ENCODE data around the gene FTCD.

Gene FTCD

DNA sequence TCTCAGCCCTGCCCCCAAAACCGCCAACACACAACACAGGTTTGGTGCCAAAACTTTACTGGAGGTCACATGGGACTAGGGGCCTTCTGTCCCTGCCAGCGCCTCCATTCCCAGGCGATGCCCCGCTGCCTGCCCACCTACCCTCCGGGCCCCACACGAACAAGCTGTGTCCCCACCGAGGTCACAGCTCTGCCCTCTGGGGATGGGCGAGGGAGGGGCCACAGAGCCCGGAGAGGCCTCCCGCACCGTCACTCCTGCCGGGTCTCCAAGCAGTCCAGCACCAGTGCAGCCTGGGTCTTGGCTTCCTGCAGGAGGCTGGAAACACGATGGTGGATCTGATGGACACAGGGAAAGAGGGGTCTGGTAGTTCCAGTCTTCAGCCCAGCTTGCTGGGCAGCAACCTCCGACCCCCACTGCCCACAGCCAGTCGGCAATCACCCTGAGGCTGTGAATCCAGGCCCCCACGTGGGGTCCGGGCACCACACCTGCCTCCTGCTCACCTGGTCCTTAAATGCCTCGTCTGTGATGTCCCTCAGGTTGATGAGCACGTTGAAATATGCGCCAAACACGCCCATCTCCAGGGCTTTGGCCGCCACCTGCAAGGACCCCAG lies 18.5 kb downstream of the FTCD start:
- DNase-seq (ENCODE audit: low spot score) = no peak

DNA sequence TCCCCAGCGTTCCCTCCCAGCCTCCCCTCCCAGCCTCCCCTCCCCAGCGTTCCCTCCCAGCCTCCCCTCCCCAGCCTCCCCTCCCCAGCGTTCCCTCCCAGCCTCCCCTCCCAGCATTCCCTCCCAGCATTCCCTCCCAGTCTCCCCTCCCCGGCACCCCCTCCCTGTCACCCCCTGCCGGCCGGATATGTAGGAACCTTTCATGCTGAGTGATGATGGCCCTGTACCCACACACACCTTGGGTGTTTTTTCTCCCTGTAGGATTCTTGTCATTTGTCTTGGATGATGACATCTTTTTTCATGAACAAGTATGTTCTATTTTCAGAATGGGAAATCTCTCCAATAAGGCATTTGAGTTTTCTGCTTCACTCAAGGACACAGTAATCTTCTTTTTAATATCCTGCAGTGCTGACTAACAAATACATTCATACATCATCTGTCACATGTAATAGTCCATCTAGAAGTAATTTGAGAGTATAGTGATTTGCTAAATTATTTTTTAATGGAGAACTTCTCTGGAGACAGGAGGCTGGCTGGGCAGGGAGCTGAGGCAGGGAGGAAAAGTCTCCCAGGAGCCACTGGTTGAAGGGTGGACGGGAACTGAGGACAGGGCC lies 19.5 kb downstream of the FTCD start:
- DNase-seq (ENCODE audit: low spot score) = no peak

DNA sequence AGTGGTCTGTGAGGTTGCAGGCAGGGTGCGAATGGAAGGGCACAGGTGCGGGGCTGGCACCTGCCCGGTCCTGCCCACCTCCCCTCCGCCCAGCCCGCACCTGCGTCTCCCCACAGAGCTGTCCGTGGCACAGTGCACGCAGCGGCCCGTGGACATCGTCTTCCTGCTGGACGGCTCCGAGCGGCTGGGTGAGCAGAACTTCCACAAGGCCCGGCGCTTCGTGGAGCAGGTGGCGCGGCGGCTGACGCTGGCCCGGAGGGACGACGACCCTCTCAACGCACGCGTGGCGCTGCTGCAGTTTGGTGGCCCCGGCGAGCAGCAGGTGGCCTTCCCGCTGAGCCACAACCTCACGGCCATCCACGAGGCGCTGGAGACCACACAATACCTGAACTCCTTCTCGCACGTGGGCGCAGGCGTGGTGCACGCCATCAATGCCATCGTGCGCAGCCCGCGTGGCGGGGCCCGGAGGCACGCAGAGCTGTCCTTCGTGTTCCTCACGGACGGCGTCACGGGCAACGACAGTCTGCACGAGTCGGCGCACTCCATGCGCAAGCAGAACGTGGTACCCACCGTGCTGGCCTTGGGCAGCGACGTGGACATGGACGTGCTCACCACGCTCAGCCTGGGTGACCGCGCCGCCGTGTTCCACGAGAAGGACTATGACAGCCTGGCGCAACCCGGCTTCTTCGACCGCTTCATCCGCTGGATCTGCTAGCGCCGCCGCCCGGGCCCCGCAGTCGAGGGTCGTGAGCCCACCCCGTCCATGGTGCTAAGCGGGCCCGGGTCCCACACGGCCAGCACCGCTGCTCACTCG lies 23.3 kb downstream of the FTCD start:
- DNase-seq (ENCODE audit: low spot score) = no peak

DNA sequence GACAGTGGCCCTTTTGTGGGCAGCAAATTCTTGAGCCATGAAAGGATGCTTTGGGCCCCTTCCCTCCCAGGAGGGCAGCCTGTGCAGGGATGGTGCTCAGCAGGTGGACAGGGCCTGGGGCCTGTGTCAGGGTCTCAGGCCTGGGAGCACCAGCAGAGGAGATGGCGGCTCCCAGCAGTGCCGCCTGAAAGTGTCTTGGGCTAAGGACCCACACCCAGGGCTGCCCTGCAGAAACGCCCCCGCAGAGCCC lies 23.9 kb downstream of the FTCD start:
- DNase-seq (ENCODE audit: low spot score) = no peak

DNA sequence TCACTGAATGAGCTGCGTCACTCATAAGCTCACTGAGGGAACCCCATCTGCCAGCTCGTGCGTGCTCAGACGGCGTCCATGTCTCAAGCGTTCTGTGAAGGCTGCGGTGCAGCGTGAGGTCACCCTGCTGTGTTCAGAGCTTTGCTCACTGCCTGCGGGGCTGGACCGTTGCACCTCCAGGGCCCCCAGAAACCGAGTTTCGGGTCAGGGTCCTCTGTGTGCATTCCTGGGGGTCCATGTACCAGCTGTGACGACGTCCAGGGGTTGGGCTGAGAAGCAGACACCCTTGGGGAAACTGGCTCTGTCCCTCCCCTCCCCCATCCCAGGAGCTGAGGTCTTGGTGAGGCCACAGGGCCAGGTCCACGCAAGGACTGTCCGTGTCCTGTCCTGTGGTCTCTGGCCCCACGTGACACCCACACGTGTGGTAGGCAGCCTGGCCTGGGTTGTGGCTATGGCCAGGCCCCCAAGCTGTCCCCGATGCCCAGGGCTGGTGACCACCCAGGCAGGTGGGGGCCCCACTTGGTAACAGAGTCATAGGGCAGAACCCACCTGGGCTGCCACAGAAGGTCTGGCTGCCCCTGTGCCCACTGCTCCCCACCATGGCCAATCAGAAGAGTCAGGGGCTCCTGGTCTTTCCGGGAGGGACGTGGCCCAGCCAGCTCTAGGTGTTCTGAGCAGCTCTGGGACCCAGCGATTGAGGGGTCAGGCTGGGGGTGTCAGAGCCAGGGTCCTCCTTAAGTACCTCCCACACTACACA lies 24.4 kb downstream of the FTCD start:
- DNase-seq (ENCODE audit: low spot score) = no peak

DNA sequence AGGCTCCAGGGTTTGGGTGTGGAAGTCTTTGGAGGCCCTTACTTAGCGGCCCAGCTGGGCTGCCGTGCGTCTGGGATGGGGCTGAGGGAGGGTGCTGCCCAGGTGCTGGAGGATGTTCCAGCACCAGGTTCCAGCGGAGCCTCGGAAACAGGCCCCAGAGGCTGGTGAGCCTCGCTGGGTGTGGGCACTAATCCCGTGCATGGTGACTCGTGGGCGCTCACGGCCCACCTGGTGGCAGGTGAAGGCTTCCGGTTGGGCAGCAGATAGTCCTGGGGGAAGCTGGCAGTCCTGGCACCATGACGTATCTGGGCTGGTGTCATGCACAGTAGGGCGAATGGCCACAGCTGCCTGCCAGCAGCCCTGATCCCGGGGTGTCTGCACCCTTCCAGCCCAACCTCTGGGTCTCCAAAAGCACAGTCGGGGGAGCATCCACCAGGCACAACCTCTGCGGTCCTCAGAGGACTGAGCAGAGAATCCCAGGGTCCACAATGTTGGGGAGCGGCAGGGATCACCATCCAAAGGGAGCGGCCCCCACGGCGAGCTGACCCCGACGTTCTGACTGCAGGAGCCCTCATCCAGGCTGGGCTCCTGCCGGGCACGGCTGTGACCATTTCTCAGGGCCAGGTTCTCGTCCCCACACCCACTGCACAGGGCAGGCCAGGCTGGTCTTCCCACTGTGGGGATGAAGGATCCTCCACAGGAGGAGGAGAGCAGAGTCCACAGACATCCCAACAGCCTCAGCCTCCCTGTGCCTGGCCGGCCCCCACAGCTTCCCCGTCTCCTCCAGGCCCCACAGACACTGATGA lies 25.3 kb downstream of the FTCD start:
- no peak for DNase-seq (ENCODE audit: low spot score)

DNA sequence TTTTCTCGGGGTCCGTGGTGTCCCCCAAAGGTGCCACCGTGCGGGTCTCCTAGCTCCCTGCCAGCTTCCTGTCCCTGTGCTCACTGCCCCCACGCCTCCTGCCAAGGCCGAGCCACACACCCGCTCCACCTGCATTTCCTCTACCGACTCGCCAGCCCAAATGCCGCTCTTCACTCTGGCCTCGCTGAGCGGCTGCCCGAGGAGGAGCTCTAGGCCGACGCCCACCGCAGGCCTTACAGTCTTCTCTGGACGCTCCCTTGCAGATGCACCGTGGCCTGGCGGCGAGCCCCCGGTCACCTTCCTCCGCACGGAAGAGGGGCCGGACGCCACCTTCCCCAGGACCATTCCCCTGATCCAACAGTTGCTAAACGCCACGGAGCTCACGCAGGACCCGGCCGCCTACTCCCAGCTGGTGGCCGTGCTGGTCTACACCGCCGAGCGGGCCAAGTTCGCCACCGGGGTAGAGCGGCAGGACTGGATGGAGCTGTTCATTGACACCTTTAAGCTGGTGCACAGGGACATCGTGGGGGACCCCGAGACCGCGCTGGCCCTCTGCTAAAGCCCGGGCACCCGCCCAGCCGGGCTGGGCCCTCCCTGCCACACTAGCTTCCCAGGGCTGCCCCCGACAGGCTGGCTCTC lies 26.3 kb downstream of the FTCD start:
- DNase-seq (ENCODE audit: low spot score) = no peak

DNA sequence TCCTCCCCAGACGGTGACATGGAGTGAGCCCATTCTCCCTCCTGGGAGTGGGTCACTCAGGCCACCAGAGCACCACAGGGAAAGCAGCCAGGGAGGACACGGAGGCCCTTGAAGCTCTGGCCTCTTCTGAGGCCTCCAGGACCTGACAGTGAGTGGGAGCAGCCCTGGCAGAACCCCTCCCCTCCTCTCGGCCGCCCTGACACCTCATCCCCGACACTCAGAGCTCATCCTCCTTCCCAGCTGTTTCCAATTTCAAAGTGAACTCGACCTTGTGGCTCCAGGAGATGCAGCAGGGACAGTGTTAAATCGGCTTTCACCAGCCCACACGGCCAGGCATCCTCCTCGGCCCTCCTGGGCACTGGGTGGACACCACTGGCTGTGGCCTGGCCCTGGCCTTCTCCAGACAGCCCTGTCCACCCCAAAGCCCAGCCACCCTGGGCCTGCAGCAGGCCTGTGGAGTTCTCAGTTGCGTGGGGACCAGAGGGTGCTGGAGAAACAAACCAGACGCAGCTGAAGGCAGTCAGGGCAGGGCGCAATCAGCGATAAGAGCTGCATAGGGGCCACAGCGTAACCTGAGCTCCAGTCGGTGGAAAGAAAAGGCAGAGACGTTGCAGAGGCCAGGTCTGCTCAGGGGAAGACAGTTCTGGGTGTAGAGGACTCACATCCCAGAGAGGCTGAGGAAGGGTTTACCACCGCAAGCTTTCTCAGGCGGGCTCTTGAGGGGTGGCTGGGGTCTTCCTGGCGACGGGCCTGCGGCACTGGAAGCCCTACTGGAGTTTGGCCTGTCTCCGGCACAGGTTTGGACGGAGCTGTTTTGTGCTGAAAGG lies 27.1 kb downstream of the FTCD start:
- no peak for DNase-seq (ENCODE audit: low spot score)

DNA sequence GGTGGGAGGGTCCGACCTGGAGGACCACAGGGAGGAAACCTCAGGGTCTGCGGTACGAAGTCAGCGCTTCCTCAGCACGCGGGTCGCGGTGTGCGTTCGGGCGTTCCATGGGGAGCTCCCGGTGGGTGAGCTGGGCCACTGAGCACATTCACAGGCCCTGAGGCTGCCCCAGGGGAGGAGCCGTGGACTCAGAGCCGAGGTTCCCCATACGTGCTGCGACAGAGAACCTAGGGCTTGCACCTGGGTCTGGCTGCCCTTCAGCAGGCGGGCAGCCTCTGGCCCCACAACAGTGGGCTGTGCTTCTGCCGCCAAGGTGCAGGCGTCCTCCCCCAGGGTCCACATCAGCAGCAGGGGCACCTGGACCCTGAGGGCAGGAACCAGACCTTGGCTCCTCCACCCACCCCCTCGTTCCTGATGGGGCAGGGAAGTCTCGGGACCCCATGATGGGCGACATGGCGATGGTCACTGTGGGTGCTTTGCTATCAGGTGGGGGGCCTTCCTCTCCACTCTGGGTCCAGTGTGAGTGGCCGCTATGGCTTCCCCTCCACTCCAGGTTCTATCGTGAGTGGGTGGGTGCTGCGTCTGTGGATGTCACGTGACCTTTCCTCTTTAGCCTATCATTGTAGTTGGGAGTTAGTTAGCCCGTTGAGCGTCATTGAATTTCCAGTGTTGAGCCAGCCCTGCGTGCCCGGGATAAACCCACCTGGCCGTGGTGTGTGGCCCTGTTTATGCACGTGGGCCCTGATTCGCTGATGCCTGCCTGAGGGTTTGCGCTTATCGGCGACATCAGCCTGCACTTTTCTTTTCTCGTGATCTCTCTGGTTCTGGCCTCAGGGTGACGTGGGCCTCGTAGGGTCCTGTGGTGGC lies 27.9 kb downstream of the FTCD start:
- no peak for DNase-seq (ENCODE audit: low spot score)

DNA sequence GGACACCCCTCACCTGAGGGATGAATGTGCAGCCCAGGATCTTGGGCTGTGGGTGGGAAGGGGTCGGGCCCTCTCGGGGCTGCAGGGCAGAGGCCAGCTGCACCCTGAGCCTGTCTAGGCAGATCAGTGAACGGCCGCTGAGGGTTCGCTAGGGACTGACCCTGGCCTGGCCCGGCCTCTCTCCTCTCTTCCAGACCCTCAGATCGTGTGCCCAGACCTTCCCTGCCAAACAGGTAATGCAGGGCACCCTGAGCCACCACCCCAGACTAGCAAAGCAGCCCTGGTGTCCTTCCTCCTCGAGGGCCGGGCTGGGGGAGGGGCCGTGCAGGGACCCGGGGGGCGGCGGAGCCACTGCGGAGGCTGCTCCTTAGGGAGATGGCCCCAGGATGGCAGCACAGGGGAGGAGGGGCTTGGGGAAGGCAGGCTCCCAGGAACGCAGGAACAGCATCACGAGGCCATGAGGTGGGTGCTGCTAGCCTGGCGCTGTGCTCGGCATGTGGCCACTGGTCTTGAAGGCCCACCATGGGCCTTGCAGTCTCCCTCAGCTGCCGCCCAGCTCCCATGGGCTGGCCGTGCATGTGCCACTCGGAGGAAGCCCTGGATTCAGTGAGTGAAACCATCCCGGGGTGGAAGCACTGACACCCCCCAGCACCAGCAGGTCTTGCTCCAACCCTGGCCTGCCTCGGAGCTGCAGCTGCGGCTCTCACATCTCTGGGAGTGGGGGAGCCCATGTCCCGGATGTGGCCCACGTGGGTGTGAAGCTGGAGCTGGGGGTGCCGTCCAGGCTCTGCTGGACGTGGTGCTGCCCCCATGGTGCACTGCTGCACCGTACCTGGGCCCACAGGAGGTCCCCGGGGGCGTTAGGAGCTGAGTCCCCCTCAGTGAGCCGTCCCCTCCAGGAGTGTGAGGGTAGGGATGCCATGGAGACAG lies 28.8 kb downstream of the FTCD start:
- DNase-seq (ENCODE audit: low spot score) = no peak

DNA sequence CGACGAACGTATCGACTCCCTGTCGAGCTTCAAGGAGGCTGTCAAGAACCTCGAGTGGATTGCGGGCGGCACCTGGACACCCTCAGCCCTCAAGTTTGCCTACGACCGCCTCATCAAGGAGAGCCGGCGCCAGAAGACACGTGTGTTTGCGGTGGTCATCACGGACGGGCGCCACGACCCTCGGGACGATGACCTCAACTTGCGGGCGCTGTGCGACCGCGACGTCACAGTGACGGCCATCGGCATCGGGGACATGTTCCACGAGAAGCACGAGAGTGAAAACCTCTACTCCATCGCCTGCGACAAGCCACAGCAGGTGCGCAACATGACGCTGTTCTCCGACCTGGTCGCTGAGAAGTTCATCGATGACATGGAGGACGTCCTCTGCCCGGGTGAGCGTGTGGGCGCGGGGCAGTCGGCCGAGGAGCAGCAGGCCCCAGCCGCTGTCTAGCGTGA lies 29.5 kb downstream of the FTCD start:
- DNase-seq (ENCODE audit: low spot score) = no peak

DNA sequence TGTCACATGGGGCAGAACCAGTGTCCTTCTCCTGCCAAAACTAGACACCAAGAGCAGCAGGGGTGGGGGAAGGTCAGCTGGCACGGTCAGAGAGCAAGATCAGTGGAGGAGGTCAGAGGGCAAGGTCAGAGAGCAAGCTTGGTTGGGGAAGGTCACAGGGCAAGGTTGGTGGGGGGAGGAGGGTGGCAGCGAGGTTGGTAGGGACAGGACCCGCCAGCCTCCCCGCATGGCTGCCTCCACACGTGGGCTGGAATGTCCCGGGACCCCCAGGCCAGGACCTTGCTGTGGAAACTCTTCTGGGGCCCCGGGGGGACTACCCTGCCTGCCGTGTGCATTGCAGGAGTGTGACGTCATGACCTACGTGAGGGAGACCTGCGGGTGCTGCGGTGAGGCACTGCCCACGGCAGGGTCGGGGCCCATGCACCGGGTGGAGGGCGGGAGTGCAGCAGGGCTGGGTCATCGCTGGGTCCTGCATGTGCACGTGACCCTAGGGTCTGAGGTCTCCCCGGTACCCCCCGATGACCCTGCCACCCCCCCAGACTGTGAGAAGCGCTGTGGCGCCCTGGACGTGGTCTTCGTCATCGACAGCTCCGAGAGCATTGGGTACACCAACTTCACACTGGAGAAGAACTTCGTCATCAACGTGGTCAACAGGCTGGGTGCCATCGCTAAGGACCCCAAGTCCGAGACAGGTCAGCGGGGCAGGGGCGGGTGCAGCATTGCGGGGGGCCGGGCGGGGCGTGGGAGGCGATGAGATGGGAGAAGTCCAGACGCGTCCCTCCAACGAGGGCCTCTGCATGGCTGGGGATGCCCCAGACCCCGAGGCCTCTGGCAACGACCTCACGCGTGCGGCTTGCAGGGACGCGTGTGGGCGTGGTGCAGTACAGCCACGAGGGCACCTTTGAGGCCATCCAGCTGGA lies 30.2 kb downstream of the FTCD start:
- no peak for DNase-seq (ENCODE audit: low spot score)

DNA sequence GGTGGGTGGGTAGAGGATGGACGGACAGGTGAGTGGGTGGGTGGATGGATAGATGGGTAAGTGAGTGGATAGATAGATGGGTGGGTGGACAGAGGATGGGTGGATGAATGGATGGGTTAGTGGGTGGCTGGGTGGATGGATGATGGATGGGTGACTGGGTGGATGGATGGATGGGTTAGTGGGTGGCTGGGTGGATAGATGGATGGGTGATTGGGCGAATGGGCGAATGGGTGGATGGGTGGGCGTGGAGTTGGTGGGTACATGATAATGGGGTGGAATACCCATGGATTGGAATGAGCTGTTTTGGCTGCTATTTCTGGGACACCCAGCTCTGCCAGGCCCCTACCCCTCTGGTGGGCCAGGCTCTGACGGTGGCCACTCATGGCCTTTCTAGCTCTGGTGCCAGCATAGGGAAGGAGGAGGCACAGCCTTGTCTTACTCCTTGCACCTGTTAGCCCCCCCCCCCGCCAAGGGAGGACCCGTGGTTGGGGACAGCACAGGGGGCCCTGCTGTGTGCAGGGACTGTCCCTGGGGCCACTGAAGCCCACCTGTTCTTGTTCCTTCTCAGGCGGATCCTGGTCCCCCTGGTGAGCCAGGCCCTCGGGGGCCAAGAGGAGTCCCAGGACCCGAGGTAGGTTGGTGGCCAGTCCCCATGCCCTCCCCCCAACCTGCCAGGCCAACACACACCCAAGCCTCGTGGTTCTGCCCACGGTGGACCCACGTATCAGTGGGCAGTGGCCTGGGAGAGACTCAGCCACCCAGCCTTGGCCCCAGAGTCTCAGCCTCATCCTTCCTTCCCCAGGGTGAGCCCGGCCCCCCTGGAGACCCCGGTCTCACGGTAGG lies 31.1 kb downstream of the FTCD start:
- no peak for DNase-seq (ENCODE audit: low spot score)

DNA sequence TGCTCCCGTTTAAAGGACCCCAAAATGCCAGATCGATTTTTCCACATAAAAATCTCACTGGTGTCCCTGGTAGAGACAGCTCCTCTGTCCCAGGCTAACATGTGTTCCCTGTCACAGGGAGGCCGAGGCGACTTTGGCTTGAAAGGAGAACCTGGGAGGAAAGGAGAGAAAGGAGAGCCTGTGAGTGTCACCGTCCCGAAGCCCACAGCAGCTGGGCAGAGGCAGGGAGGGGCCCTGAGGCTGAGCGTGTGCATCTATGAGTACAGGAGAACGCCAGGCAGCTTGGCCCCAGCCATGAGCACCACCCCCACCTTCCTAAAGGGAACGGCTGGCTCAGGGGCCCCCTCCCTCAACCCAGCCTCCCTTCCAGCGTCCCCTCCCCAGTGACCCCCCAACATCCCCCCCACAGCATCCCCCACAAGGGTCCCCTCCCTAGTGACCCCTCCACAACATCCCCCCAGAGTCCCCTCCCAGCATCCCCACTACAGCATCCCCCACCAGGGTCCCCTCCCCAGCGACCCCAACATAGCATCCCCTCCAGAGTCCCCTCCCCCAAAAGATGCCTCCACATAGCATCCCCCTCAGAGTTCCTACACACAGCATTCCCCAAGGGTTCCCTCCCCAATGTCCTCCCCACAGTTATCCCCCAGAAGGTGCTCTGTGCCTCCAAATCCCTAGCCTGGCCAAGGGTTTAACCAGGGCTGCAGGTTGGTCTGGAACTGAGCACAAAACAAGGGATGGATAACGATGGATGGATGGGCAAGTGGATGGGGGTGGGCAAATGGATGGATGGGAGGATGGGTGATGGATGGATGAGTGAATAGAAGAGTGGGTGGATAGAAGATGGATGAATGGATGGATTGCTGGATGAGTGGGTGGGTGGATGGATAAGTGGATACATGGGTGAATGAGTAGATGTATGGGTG lies 32.4 kb downstream of the FTCD start:
- DNase-seq (ENCODE audit: low spot score) = no peak

DNA sequence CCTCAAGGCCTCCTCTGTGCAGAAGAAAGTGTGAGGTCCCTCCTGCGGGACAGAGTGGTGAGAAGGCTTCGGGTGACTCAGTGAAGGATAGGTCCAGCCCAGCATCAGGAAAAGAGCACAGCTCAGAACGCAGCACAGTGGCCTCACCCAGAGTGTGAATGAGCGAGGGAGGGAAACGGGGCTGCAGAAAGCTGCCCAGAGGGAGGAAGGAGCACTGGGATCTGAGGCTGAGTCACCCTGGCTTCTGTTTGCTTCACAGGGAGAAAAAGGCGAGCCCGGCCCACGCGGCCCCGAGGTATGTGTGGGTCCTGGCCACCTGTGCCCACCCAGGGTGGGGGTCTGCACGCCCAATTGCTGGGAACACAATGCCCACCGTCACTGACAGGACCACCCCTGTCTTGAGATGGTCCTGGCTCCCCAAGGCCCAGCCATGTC lies 33.1 kb downstream of the FTCD start:
- DNase-seq (ENCODE audit: low spot score) = no peak

All from germinal center (tissue), 1 donor.